GM12892 (cell line): ENCODE measurements around the gene ANK2.

Source experiments
- POLR2A ChIP-seq: IDR thresholded peaks from 2 replicates; pipeline ENCODE4 v1.6.1; 2011; ENCODE audit warnings: low read depth, low read length, control low read depth
- POLR2AphosphoS5 ChIP-seq: IDR thresholded peaks from 2 replicates; pipeline ENCODE4 v1.6.1; 2011; ENCODE audit warnings: low read depth, low read length, control low read depth

DNA sequence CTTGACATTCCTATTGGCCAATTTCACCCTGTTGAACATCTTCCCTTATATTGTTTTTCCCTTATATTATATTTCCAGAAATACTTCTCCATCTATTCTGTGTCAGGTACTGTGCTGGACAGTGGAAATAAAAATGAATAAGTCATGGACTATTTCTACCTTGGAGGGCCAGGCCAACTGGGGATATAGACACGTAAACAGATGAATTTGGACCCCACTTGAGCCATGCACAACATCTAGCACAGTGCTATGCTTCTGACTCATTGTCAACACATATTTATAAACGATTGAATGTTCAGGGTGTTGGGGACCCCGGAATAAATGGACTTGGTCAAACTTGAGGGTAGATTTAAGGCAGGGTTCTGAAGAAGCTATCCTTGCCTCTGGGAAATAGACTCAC, 111.1 kb downstream of the ANK2 start:
- no peak for TF ChIP-seq POLR2A
- TF ChIP-seq POLR2AphosphoS5: no peak
